ENCODE measurements around the gene CLDN6.
A peak's percentile ranks its signal among the peaks of the same experiment; 100 is the strongest.

Gene CLDN6

DNA sequence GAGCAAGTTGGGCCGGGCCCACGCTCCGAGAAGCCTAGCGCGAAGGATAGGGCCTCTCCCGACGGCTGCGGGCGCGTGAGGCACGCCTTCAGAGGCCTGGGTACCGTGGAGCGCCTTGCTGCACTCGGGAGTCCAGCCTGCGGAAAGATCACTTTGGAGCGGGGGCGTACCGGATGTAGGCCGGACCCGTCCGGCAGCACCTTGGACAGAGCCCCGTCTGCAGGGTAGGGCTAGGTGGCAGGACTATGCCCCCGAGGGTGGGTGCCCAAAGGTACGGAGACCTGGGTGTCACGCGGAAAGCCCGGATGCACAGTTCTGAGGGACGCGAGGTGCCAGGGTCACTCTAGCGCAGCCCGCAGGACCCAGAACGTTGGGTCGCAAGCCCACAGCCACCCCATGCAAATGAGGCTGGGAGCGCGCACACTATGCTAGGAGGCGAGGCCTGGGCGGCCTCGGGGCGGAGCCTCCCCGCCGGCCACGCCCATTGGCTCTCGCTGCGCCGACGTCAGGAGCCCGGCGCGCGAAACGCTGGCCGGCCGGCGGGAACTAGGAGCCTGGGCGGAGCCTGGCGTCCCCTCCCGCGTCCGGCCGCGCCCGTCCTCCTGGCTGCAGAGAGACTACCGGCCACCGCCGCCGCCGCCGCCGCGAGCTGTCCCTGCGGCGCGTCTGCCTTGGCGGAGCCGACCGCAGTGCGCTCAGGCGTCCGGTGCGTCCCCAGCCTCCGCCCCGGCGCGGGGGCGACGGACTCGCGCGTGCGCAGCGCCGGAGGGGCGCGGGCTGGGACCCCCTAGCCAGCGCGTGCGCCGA, 49.0 kb downstream of the CLDN6 start, which contains the start of gene PAQR4:
Gene PAQR4 (plus strand): TSS at position 611 of the 807 bp plus-strand sequence. CDS start 327 bp downstream, outside the sequence.
- DNase-seq, result peak; percentile 48

- DNase-seq, result no peak
Observed at GRCh38 chr16:2968368-2968737, 49.6 kb downstream of the CLDN6 start.

DNA sequence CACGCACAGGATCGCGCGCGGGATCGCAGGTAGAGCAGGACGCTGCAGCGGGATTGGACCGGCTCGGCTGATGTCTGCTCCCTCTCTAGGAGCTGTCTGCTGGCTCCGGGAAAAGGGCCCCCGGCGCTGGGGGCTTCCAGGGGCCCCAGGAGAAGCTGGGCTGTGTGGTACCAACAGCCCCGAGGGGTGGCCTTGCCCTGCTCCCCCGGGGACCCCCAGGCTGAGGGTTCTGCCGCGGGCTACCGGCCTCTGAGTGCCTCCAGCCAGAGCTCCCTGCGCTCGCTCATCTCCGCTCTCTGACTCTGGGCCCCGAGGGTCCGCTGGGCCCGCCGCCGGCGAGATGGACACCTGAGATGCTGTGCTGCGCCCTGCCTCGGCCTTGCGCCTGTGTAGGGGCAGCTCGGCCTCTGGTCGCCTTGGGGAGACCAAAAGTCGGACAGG, 50.2 kb downstream of the CLDN6 start:
- no peak for DNase-seq

GRCh38 chr16:2967211-2967631, 50.8 kb downstream of the CLDN6 start:
- no peak for DNase-seq

DNA sequence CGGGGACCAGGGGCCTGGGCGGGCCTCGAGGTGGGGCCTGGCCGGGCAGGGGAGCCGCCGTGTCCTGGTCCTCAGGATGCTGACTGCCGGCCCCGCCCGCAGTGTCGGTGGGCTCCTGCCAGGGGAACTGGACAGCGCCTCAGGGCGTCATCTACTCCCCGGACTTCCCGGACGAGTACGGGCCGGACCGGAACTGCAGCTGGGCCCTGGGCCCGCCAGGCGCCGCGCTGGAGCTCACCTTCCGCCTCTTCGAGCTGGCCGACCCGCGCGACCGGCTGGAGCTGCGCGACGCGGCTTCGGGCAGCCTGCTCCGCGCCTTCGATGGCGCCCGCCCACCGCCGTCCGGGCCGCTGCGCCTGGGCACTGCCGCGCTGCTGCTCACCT, 51.2 kb downstream of the CLDN6 start:
- DNase-seq, result no peak

- no peak for DNase-seq
Observed at GRCh38 chr16:2966043-2966807, 51.8 kb downstream of the CLDN6 start.

All from NCI-H1436 treated with DMSO at 0.1 percent for 48 hours (cell line).